Measurements from ENCODE around the gene CD300LD.
A peak's percentile ranks its signal among the peaks of the same experiment; 100 is the strongest.
"Not testable (repeated sequence)": the region's sequence is repeated elsewhere in the genome, so short reads cannot be mapped to it uniquely, and the experiment has no call there.

Gene CD300LD

DNA sequence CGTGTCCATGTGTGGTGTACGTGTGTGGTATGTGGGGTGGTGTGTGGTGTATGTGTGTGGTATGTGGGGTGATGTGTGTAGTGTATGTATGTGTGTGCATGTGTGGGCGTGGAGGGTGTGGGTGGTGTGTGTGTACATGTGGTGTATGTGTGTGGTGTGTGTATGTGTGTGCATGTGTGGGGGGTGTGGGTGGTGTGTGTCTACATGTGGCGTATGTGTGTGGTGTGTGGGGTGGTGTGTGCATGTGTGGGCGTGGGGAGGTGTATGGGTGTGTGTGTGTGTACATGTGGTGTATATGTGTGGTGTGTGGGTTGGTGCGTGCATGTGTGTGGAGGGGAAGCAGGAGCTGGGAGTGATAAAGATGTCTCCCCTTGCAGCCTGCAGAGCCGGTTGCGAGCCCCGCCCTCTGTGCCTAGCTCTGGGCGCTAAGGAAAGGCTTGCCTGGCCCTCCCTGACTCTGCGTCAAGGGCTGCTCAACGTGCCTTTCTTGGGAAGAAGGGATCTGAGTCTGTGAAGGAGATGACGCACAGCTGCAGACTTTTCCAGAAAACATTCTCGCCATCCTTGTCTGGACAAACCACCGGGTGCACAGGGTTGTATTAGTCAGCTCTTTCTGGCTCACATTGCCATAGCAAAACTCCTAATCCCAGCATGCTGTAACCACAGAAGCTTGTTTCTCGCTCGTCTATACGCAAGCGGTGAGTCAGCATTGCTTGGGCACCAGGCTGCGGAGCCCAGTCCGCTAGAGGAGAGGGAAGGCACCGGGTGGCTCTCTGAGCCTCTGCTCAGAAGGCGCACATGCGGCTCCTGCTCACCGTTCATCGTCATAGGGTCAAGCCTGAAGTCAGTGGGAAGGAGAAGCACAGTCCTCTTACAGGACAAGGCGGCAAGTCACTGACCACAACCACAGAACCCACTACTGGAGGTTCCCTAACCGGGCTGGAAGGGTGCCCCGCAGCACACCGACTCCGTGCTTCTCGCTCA, 22.8 kb downstream of the CD300LD start:
- peak; percentile 57 for DNase-seq

GRCh38 chr17:74568106-74568873, 23.8 kb downstream of the CD300LD start:
- no peak for DNase-seq

DNA sequence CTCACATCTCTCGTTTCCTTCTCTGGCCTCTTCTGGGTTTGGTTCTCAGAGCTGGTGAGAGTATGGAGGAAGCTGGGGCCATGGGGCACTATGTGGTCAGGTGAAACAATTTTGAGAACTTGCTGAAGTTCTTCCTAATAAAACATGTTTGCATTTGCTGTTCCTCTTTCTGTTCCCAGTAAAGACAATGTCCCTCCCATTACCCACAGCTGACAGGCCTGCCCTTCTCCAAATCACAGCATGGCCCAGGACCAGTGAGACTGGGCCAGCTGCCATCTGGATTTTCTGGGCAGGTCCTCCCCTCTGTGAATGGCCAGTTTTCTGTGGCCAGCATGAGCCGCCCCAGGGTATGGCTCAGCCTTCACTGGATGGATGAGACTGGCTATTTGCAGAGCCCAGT, 24.7 kb downstream of the CD300LD start, which contains the start of gene CD300H:
Gene CD300H (minus strand): TSS at position 113 of the 400 bp plus-strand sequence.
- no peak for DNase-seq

DNA sequence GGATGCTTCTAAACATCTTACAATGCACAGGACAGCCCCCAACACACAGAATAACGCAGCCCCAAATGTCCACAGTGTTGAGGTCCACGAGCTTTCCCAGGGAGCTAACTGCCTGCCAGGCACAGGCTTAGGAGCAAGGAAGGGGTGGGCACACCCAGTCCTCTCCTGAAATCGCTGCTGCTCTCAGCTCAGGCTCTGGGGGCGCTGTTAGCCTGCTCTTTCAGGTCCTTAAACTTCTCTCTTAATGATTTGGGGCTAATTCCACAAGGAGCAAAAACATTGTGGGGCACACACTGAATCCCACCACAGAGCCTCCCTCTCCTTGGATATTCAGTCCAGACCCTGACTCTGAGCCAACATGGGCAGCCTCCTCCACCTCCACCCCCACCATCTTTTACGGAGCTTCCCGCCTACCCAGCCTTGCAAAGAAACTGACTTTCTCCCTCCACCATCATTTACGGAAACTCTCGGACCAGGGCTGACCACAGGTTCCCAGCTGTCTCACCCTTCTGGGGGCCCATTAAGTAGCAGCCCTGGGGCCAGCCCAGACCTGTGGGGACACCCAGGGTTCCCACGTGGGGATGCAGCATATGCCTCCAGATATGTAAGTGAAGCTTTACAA, 25.8 kb downstream of the CD300LD start:
- peak; percentile 27 for DNase-seq

DNA sequence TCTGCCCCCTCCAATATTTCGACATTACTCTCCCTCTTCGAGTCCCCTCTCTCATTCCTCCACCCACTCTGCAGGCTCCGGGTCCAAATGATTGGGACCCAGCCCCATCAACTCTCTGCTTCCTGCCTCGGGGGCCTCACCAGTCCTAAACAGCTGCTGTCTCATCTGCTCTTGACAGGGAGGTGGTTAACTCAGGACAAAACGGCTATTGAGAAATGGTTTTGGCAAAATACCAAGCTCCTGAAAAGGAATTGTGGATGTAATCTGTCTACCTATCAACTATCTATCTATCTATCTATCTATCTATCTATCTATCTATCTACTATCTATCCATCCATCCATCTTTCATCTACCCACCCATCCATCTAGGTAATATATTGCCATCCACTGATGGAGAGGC, 27.0 kb downstream of the CD300LD start:
- DNase-seq: no peak

- no peak for DNase-seq
These were observed 28.7 kb downstream of the CD300LD start for GRCh38 chr17:74563358-74563757.

- no peak for DNase-seq
These were observed 30.5 kb downstream of the CD300LD start for GRCh38 chr17:74561586-74561985.

DNA sequence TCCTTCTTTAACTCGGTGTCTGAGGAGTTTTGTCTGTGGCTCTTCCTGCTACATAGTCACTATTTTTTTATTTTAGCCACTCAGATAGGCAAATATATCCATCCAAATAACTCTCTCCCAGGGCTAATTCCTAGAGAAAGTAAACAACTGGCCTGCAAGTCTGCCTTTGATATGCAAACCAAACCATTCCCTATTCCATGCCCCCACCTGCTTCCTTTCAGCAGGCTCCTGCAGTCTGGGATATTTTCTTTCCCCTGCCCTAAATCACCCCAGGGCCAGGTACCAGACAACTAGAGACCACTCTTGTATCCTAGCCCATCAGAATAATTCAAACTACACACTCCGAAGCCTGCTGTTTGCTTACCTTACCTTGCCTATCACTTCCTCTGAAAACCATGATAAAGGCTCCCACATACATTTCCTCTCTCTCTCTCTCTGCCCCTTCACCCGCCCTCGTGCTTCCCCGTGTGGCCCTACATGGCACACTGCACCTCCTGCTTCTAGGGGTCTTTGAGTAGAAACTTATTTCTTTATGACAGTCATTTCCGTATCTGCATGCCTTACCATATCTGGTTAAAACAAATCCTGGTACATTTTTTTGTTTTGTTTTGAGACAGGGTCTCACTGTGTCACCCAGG, 33.1 kb downstream of the CD300LD start:
- no peak for DNase-seq

DNA sequence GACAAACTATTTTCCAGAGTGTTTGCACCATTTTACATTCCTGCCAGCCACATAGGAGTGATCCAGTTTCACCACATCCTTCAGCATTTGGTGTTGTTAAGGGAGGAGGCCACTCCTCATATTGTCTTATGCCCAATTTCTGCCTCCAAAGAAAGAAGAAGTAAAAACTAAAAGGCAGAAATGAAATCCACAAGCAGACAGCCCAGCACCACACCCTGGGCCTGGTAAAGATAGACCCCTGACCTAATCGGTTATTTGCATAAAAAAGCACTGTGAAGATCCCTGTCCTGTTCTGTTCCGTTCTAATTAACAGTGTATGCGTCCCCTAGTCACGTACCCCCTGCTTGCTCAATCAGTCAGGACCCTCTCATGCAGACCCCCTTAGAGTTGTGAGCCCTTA, 33.7 kb downstream of the CD300LD start:
- DNase-seq: not testable (repeated sequence)

- DNase-seq: no peak
These were observed 36.6 kb downstream of the CD300LD start for GRCh38 chr17:74555427-74555940.

DNA sequence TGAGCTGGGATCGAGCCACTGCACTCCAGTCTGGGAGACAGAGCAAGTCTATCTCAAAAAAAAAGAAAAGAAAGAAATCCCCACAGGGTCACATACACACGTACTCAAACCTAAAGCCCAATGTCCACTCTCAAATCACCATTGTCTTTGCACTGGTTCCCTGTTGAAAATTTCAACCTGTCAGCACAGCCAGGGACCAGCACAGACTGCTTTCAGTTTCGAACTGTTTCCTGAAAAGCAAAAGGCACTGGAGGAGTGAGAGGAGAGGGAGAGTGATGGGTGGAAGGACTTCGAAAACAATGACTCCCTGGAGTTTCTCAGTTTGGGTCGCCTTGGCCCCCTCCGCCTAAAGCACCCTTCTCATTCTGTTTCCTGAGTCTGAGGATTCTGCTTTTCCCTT, 37.2 kb downstream of the CD300LD start:
- no peak for DNase-seq

GRCh38 chr17:74552037-74552436, 40.0 kb downstream of the CD300LD start:
- DNase-seq: no peak

- DNase-seq: no peak
These were observed 41.5 kb downstream of the CD300LD start for GRCh38 chr17:74550602-74551001.

DNA sequence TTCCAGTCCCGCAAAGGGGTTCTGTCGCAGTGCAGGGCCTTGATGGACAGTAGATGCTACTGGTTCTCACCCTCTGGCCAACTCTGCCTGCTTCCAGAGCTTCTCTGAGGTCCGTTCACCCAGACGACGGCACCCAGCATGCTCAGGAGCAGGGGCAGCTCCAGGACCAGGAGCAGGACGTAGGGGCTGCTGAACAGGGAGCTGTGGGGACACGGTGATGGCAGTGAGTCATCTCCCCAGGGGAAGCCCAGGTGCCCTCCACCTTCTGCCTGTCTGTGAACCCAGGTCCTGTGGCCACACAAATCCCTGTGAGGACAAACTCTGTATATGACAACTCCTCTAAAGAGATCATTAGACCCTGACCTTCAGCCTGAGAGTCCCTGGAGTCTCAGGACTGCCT, 42.7 kb downstream of the CD300LD start:
- DNase-seq: no peak

GRCh38 chr17:74547736-74548135, 44.3 kb downstream of the CD300LD start:
- peak; percentile 18 for DNase-seq

GRCh38 chr17:74547264-74547663, 44.8 kb downstream of the CD300LD start:
- no peak for DNase-seq

DNA sequence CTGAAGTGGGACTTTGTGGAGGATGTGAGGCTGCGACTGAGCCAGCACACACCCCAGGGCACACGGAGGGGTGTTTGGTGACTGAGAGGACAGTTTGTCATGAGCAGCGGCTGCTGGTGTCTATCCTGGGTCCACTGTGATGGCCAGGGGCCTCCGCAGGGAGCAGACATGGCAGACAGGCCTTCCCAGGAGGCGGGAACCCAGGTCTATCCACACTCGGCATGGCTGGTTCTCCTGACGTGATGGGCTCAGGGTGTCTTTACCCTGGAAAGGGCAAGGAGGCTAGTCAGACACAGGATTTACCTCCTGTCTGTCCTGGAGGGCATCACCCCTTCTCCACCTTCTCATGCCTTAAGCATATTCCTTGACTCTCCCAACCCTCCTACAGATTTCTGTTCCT, 45.5 kb downstream of the CD300LD start:
- DNase-seq: no peak

GRCh38 chr17:74545843-74546230, 46.2 kb downstream of the CD300LD start, which contains the start of gene CD300C:
TSS of gene CD300C (minus strand) at chr17:74546115. CDS start at chr17:74545782, 333 bp downstream.
- no peak for DNase-seq

DNA sequence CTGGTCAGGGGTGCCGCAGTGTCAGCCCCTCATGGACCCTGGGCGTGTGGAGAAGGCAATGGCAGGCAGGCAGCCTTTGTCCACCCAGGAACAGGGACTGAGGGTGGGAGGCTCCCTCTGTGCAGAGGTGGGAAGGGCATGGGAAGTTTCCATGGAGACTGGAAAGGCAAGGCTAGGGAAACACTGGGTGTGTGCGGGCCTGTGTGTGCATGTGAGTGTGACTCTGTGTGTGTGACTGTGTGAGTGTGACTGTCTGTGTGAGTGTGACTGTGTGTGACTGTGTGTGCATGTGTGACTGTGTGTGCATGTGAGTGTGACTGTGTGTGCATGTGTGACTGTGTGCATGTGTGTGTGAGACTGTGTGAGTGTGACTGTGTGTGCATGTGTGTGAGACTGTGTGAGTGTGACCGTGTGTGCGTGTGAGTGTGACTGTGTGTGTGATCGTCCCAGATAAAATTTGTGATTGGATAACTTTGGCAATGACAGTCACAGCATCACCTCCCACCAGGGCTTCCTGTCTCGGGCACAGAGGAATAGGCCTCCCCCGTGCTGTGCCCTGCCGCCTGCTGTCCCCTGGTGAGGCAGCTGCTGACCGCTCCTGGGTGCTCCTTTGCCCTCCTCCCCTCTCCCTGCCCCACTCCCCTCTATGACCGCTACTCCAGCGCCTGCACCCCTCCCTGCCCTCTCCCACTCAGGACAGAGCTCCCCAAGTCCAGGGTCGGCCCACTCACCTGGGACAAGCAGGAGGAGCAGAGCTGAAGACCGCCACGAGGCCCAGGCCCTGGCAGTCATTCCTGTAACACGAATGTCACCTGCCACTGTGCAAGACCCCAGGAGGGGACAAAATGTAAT, 46.9 kb downstream of the CD300LD start:
- no peak for DNase-seq

DNA sequence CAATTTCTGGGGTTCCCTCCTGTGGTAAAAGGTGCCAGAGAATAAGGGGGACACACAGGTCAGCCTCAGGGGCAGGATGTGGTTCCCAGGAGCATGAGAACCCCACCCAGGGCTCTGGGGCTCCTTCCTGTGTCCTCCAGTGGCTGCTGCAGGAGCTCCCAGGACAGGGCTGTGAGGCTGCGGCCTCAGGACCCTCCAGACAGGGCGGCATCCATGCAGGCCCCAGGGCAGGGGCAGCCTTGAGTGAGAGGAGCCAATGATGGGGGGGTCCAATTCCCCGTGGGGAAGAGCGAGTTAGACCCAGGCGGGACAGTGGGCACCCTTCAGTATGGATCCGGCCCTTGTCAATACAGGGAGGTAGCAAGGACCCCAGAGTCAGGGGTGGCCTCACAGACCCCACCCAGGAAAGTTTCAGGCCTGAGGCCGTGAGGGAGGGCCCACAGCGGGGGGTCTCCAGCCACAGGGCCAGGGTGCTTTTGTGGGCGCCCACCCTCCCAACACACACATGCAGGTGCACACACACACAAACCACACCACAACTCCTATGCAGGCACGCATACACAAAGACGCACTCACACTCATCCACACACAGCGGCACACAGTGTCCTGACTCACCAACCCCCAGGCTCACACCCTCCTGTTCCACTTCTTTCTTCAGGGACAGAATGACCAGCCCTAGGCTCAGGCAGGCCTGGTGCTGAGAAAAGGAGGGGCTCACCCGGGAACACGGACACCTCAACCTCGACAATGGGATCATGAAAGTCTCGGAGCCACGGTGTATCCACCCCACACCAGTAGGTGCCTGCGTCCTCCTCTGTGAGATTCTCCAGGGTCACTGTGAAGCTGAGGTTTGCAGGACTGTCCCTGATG, 48.0 kb downstream of the CD300LD start:
- no peak for DNase-seq
